DMS114 treated with DMSO at 0.1 percent for 48 hours (cell line): ENCODE measurements around the gene ZBTB48.

Source experiments
- DNase-seq: peaks from one replicate; lab custom pipeline; 2025; ENCODE audit not compliant: unreplicated experiment; lab: John Stamatoyannopoulos, UW

ZBTB48 gene

GRCh38 chr1:6572653-6573383 is 7.0 kb upstream of the ZBTB48 start:
- no peak for DNase-seq

DNA sequence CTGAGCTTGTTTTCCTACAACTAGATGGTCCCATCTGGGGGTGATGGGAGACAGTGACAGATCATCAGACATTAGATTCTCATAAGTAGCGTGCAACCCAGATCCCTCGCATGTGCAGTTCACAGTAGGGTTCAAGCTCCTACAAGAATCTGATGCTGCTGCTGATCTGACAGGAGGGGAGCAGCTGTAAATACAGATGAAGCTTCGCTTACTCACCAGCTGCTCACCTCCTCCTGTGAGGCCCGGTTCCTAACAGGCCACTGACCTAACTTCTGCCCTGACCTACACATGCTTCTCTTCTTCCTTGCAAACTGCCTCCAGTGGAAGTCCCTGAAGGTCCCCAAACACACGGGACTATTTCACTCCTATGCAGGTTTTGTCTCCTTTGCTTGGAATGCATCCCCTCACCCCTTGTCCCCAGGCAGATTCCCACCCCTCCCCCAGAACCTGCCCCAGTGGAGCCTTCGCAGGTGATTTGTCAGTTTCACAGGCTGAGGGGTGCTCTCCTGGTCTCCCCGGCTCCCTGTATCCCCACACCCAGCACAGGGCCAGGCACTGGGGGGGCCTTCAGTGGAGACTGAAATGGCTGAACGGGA is 5.7 kb upstream of the ZBTB48 start:
- no peak for DNase-seq

DNA sequence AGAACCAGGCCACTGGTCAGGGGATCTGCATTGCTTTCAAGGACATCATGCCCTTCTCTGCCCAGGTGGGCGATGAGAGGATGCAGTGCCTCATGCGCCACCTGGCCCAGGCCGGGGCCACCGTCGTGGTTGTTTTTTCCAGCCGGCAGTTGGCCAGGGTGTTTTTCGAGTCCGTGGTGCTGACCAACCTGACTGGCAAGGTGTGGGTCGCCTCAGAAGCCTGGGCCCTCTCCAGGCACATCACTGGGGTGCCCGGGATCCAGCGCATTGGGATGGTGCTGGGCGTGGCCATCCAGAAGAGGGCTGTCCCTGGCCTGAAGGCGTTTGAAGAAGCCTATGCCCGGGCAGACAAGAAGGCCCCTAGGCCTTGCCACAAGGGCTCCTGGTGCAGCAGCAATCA is 5.0 kb upstream of the ZBTB48 start:
- no peak for DNase-seq

DNA sequence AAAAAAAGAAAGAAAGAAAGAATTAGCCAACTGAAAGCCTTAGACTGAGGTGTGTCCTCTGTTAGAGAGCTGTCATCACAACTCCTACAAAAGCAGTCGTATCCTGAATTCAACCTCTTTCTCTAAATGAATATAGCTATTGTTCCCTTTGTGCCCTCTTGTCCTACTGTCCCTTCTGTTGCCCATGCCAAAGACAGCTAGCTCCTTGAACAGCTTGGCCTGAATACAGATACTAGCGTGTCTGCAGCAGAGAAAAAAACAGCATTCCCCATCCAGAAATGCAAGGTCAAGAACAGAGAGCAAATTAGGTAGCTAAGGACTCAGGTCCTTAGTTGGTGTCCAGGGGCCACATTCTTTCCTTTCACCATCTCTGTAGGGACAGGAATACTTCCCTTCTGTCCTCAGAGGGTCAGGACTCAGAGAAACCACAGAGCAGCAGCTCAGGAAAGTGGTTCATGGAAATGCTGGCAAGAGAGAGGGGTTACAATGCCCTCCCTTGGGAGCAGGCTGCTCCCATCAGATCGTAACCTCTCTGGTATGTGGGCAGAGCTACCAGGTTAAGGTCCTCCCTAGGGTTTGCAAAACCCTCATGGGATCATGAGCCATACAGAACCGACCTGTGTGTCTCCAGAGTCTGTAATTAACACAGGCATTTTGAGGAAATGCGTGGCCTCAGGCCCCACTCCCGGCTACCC is 1.8 kb upstream of the ZBTB48 start:
- DNase-seq, result no peak

GRCh38 chr1:6578624-6579373 is 995 bp upstream of the ZBTB48 start:
- no peak for DNase-seq

DNA sequence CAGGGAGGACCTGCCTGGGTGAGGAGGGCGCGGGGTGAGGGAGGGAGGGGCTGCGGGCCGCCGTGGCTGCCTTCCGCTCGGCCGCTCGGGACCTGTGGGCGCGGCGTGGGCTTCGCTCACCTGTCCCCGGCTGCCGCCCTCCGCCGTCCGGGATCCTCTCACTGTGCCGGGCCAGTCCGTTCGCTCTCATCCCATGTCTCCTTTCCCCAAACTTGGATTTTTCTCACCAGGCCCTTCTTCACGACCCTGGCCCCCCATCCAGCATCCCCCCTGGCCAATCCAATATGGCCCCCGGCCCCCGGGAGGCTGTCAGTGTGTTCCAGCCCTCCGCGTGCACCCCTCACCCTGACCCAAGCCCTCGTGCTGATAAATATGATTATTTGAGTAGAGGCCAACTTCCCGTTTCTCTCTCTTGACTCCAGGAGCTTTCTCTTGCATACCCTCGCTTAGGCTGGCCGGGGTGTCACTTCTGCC is 362 bp downstream of the ZBTB48 start:
- no peak for DNase-seq

DNA sequence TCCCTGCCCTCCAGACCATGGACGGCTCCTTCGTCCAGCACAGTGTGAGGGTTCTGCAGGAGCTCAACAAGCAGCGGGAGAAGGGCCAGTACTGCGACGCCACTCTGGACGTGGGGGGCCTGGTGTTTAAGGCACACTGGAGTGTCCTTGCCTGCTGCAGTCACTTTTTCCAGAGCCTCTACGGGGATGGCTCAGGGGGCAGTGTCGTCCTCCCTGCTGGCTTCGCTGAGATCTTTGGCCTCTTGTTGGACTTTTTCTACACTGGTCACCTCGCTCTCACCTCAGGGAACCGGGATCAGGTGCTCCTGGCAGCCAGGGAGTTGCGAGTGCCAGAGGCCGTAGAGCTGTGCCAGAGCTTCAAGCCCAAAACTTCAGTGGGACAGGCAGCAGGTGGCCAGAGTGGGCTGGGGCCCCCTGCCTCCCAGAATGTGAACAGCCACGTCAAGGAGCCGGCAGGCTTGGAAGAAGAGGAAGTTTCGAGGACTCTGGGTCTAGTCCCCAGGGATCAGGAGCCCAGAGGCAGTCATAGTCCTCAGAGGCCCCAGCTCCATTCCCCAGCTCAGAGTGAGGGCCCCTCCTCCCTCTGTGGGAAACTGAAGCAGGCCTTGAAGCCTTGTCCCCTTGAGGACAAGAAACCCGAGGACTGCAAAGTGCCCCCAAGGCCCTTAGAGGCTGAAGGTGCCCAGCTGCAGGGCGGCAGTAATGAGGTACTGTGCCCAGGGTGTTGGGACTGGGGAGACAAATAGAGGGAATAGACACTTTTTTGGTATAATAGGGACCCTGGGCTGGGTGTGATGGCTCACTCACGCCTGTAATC is 1.0 kb downstream of the ZBTB48 start:
- no peak for DNase-seq

DNA sequence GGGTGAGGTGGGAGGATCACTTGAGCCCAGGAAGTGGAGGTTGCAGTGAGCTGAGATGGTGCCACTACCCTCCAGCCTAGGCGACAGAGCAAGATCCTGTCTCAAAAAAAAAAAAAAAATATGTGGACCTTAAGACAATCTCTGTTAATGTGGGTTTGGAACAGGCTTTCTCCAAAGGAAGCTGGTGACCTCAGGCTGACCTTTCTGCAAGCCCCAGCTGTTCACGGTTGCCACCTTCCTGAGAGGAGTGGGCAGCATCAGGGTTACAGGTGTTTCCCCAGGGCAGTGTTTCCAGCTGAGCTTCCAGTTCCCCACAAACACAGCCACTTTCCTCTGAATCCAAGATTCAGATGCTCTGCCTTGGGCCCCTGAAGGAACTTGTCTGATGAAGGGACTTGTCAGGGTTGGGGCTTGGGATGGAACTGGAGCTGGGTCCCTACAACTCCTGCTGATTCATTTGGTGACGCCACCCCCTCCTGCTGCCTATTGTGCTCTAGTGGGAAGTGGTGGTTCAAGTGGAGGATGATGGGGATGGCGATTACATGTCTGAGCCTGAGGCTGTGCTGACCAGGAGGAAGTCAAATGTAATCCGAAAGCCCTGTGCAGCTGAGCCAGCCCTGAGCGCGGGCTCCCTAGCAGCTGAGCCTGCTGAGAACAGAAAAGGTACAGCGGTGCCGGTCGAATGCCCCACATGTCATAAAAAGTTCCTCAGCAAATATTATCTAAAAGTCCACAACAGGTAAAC is 1.9 kb downstream of the ZBTB48 start:
- DNase-seq, result no peak

GRCh38 chr1:6582370-6582769 is 2.6 kb downstream of the ZBTB48 start:
- no peak for DNase-seq

DNA sequence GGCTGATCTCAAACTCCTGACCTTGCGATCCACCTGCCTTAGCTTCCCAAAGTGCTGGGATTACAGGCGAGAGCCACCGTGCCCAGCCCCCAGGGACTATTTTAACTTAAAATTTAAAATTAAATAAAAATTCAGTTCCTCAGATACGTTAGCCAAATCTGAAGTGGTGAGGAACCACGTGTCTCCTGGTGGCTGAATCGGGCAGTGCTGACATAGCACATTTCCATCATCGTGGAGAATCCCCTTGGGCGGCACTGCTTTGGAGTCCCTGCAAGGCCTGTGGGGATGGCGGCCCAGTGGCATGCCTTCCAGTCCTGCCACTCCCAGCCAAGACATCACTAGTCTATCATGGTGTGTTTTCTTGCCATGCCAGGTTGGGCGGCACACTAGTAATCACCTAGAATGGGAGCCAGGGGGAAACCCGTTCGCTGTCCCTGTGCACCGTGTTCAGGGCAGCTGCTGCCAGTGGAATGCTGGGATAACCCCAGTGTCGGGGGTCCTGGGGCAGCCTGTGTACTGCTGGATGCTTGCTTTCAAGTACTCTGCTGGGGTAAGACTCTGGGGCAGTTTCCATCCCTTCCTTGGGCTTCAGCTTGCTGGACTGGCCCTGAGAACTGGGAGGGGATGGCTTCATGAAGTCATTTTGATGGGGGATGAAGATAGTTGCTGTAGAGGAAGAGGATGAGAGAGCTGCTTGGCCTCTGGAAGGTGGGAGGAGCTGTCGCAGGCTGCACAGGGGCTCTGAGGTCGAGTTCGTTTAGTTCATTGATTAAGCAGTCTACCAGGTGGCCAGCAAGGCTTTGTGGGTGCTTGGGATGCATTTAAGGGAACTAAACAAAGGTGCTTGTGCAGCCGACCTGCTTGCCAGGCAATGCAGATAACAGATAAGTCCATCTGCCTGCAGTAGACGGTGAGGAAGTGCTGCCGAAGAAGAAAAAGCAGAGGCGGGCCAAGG is 4.6 kb downstream of the ZBTB48 start:
- DNase-seq, result no peak

- no peak for DNase-seq
These were observed 5.4 kb downstream of the ZBTB48 start for GRCh38 chr1:6585081-6585722.

GRCh38 chr1:6585841-6586240 is 6.0 kb downstream of the ZBTB48 start:
- DNase-seq, result no peak

- no peak for DNase-seq
These were observed 6.6 kb downstream of the ZBTB48 start for GRCh38 chr1:6586404-6586816.

DNA sequence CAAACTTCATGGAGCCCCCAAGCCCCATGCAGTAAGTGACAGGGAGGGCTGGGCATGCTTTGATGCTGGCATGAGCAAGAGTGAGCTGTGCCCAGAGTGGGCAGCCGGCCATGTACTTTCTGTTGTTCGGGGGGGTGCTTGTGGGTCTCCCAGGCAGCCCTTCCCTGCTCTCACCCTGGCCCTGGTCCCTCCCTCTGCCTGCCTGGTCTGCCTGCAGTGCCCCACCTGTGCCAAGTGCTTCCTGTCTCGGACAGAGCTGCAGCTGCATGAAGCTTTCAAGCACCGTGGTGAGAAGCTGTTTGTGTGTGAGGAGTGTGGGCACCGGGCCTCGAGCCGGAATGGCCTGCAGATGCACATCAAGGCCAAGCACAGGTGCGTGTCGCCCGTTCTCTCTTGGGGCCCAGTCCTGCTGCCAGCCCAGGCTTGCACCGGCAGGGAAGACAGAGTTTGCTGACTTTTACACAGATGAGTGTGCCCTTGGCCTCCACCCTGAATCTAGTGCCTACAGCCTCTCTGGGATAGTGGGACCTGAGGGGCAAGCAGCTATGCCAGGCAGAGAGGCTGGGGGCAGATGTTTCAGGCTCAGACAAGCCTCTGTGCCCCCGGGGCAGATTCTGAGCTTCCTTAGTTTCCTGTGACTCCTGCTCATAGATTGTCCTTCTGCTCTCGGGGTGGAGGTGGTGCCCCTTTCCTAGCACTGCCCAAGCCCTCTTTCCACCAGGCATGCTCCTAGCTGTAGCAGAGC is 7.6 kb downstream of the ZBTB48 start:
- DNase-seq, result no peak

- DNase-seq, result no peak
These were observed 8.5 kb downstream of the ZBTB48 start for GRCh38 chr1:6588128-6588892.

DNA sequence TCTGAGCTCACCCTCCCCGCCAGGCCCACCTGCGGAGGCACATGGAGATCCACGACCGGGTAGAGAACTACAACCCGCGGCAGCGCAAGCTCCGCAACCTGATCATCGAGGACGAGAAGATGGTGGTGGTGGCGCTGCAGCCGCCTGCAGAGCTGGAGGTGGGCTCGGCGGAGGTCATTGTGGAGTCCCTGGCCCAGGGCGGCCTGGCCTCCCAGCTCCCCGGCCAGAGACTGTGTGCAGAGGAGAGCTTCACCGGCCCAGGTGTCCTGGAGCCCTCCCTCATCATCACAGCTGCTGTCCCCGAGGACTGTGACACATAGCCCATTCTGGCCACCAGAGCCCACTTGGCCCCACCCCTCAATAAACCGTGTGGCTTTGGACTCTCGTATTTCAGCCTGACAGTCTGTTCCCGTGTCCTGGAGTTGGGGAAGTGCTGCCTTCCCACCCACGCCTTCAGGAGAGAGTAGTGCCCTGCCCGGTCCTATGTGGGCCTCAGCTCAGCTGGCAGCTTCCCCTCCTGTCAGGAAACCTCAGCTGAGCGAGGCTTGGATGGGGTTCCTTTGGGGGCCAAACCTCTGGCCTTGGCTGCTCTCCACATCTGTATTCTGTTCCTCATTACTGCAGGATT is 9.2 kb downstream of the ZBTB48 start:
- DNase-seq, result no peak
